GM19324 (cell line): ENCODE measurements around the gene KCNIP3.

Experiments used
- ATAC-seq: cut with Tn5 transposase; IDR thresholded peaks from one replicate; pipeline ENCODE4 v1.9.1; 2021; ENCODE audit warnings: mild to moderate bottlenecking, moderate library complexity; ENCODE audit not compliant: unreplicated experiment, low FRiP score

The KCNIP3 gene

DNA sequence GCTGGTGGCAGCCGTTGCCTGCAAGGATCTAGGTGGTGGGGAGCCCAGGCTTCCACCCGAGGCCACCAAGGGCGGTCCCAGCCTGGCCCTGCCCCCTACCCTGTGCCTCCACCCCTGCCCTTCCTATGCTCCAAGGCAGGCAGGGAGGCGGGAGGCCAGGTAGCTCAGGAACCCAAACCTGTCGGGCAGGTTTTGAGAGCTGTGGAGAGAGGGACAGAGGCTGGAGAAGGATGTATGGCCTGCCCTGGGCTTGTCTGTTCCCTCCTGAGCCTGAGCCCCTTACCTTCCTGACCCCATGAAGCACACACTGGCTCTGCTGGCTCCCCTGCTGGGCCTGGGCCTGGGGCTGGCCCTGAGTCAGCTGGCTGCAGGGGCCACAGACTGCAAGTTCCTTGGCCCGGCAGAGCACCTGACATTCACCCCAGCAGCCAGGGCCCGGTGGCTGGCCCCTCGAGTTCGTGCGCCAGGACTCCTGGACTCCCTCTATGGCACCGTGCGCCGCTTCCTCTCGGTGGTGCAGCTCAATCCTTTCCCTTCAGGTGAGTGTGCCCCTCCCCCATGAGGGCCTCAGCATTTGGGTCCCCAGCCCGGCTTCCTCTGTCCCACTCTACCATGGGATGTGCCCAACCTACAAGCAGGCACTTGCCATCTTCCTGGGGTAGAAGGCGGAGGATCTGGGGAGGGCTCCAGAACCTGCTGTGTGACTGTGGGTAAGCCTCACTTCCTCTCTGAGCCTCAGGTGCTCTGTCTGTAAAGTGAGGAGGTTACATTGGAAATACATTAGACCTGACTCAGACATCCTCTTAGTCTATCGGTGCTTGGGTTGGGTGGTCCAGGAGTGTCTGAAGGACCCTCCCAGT is 22.6 kb upstream of the KCNIP3 start, which contains the start of gene PROM2:
Gene PROM2, plus strand, starts transcription at position 159 of the 860 bp plus-strand sequence. Its CDS starts 137 bp downstream, at position 296.
- ATAC-seq: no peak

DNA sequence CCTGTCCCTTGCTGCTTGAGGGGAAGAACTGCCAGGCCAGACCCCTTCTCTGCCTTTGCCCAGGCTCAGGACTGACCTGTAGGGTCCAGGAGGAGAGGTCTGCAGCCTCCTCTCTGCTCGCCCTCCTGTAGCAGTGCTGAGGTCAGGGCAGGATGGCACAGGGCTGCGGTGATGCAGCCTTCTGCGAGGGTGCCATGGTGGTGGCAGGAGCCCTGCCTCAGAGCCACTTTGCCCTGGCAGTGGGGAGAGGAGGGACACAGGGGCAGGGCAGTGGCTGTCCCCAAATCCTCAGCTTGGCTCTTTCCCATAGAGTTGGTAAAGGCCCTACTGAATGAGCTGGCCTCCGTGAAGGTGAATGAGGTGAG is 22.0 kb upstream of the KCNIP3 start:
- ATAC-seq: no peak

DNA sequence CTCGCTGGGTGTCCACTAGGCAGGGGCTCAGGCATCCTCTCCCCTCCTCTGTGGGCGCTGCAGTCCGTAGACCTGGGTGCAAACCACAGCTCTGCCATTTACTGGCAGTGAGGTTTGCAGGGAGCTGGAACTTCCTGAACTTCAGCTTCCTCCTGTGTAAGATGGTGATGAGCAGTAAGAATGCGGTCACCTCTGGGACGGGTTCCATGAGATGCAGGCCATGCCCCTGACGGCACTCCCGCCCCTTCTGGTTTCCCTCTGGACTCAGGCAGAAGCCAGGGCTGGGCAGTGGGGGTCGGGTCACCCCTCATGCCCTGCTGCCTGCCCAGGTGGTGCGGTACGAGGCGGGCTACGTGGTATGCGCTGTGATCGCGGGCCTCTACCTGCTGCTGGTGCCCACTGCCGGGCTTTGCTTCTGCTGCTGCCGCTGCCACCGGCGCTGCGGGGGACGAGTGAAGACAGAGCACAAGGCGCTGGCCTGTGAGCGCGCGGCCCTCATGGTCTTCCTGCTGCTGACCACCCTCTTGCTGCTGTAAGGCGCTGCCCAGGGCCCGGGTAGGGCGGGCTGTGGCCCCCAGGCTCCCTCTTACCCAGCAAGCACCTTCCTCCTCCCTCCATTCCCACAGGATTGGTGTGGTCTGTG is 21.4 kb upstream of the KCNIP3 start:
- no peak for ATAC-seq

DNA sequence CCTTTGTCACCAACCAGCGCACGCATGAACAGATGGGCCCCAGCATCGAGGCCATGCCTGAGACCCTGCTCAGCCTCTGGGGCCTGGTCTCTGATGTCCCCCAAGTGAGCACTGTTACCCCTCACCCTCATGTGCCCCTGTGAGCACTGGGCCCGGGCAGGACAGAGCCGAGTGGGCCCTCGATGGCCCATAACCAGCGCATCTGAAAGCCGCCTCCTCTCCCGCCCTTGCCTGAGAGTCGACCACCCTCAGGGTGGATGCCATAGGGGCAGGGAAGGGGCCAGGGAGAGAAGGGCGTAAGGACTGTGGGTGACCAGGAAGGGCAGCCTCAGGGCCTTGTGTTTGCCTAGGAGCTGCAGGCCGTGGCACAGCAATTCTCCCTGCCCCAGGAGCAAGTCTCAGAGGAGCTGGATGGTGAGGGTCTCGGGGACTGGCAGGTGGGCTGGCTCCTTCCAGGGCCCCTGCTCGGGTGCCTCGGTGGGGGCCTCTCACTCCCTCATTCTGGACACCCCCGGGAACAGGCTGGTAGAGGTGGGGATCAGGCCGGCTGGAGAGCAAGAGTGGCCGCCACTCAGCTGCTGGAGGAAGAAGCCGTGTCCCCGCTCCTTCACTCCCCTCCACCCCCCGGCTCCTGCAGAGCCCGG is 20.8 kb upstream of the KCNIP3 start:
- ATAC-seq: no peak

DNA sequence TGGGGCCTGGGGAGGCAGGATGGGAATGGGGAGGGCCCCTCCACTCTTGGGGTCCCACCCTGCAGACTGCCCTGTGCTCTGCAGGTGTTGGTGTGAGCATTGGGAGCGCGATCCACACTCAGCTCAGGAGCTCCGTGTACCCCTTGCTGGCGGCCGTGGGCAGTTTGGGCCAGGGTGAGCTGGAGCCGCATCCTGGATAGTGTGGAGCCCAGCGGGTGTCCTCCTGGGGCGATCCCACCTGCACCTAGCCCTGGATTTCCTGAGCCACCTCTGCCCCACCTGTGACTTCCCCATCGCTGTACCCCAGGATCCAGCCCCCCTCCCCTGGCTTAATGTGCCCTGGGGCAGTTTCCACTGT is 20.3 kb upstream of the KCNIP3 start:
- no peak for ATAC-seq

DNA sequence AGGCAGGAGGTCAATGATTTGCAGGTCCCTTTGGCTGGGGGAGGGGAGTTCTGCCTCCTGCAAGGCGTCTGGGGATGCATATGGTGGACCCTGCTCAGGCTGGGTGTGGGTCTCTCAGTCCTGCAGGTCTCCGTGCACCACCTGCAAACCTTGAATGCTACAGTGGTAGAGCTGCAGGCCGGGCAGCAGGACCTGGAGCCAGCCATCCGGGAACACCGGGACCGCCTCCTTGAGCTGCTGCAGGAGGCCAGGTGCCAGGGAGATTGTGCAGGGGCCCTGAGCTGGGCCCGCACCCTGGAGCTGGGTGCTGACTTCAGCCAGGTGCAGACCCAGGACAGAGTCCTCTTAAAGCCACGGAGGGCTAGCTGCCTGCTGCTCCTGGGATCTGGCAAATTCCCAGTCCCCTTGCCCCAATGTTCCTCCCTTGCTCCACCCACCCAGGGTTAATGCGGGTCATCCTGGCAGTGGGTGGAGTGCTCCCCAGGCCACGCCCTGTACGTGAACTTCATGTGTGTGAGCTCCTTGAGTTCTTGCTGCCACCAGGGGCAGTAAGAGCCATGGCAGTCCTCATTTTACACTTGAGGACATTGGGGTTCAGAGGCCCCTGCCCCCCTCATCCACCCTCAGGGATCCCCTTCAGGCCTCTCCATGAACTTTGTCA is 19.8 kb upstream of the KCNIP3 start:
- ATAC-seq: no peak

DNA sequence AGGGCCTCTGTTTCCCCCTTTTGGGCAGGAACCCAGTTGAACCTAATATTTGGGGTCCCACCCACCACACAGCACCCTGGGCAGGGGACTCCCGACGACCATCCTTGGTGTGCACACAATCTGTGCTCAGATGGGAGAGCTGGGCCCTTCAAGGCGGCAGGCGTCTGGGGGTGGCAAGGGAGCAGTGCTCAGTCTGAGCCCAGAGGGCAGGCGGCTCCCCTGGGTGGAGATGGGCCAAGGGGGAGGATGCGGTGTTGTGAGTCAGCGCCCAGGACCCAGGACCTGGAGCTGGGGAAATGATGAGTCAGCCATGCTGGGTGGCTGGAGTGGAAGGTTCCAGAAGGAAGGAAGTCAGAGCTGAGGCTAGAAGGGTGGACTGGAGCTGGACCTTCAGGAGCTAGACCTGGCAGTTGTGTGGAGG is 19.1 kb upstream of the KCNIP3 start:
- no peak for ATAC-seq

DNA sequence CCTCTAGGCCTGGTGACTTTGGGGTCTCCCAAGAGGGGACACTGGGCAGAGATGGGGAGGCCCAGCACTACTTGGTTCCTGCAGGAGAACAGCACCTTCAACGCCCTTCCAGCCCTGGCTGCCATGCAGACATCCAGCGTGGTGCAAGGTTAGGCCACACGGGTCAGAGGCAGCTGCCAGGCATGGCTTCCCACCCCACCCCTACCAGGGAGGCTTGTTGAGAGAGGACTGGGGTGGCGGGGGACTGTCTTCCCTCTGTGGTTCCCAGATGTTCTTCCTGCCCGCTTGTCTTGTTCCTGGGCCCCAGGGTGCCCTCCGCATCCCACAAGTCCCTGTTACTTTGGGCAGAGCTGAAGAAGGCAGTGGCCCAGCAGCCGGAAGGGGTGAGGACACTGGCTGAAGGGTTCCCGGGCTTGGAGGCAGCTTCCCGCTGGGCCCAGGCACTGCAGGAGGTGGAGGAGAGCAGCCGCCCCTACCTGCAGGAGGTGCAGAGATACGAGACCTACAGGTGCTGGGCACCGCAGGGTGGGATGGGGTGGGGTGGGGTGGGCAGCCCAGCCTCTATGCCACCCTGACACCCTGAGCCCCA is 18.4 kb upstream of the KCNIP3 start:
- ATAC-seq: no peak

DNA sequence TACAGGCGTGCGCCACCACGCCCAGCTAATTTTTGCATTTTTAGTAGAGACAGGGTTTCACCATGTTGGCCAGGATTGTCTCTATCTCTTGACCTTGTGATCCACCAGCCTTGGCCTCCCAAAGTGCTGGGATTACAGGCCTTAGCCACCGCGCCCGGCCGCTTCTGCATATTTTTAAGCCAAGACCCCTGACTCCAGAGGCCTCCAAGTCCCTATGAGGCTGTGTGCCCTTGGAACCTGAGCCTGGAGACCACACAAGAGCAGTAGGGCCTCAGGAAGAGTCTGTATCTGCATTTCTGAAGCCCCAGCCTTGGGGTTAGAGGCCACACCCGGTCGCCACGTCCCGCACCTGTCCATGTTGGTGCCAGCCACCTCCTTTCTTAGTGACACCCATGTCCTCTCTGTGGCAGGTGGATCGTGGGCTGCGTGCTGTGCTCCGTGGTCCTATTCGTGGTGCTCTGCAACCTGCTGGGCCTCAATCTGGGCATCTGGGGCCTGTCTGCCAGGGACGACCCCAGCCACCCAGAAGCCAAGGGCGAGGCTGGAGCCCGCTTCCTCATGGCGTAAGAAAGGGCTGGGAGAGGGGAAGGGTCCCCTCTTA is 17.6 kb upstream of the KCNIP3 start:
- no peak for ATAC-seq

DNA sequence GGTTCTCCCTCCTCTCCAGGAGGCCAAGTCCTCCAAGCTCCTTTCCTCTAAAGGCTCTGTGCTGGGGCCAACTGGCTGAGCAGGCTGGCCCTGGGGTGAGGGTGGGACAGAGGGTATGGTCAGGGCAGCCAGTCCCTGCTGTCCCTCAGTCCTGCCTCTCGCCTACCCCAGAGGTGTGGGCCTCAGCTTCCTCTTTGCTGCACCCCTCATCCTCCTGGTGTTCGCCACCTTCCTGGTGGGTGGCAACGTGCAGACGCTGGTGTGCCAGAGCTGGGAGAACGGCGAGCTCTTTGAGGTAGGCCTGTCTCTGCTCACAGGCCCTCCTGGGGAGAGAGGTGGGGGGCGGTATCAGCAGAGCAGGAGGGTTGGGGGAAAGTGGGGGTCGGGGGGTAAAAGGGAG is 16.1 kb upstream of the KCNIP3 start:
- no peak for ATAC-seq

DNA sequence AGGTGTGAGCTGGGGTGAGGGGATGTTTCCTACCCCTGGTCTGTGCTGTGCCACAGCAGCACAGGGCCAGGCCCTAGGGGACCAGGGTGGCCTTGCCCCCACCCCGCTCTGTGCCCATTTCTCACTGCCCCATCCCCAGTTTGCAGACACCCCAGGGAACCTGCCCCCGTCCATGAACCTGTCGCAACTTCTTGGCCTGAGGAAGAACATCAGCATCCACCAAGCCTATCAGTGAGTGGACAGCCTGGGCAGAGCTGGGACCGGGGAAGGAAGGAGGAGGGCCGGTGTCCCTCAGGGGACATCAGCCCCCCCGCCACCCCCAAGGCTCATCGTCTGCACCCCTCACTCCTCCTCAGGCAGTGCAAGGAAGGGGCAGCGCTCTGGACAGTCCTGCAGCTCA is 15.4 kb upstream of the KCNIP3 start:
- ATAC-seq: no peak

DNA sequence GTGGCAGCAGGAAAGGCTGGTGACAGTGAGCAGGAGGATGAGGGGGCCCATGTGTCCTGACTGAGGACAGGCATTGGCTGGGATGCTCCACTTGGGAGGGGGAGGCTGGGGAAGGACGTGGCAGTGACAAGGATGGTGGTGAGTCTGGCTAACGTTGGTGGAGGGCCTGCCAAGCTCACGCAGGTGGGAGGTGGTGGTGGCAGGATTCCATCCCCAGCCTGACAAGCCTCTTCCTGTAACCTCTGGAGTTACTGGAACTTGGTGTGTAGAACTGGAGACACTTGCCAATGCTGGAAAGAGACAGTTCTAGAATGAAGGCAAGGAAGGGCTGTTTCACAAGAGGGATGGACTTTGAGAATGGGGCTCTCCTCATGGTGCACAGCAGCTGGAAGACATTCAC is 14.7 kb upstream of the KCNIP3 start:
- no peak for ATAC-seq

DNA sequence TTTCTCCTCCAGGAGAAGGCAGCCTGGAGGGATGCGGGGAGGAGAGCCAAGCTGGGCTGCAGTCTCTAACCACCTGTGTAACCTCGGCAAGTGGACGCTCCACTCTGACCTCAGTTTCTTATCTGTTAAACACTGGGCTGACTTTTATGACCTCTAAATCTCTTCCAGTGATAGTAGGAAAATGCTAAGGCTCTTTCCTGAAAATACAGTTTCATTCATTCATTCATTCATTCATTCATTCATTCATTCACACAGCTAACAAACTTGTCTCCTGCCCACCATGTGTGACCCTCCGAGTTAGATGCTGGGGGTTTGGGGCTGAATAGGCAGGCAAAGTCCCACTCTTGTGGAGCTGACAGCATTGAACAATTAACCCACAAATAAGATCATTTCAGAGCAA is 13.6 kb upstream of the KCNIP3 start:
- ATAC-seq: no peak

DNA sequence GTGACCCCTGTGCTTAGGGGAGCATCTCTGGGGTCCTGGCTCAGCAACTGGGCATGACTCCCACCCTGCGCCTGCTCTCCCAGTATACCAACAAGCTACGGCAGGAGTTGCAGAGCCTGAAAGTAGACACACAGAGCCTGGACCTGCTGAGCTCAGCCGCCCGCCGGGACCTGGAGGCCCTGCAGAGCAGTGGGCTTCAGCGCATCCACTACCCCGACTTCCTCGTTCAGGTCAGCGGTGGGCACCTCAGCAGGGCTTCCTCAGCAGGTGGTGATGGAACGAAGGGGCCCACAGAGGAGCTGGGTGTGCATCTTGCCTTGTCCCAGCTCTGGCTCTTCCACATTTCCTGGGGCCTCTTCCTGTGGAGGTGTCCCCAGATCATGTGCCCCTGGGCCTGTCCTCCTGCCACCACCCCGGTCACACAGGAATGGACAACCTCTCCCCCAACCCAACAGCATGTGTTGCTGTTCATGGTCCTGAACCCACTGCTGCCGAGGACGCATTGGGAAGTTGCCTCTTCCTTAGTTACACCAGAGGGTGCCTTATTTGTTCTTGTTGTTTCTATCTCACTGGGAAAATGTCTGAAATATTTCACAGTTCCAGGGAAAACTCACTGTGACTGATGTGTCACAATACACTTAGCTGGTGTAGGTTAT is 12.1 kb upstream of the KCNIP3 start:
- ATAC-seq: no peak

DNA sequence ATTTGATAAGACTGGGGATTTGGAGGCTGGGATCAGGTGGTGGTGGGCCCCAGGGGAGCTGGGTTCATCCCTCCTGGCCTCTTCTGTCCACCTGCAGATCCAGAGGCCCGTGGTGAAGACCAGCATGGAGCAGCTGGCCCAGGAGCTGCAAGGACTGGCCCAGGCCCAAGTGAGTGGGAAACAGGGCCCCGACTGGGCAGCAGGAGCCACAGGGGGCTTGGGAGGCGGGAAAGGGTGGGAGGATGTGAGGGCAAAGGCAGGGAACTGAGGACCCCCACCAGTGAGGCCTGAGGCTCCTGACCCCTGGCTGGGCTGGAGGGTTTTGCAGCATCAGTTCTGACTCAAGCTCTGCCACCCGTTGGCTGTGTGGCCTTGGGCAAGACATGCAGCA is 11.6 kb upstream of the KCNIP3 start:
- ATAC-seq: no peak

DNA sequence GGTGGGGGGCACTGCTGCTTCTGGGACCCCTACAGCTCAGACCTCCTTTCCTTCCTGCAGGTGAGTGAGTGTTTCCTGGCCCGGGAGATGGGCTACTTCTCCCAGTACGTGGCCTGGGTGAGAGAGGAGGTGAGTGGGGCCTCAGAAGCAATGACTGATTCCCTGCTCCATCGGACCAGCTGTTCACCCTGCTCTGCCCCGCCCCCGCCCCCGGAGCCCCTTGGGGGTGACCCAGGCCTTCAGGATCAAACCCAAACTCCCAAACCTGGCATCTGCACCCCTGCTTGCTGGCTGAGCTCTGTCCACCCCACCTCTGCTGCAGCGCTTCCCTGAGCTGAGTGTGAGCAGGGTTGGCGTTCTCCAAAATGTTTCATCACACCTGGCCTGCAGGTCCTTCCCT is 9.8 kb upstream of the KCNIP3 start:
- ATAC-seq: no peak

DNA sequence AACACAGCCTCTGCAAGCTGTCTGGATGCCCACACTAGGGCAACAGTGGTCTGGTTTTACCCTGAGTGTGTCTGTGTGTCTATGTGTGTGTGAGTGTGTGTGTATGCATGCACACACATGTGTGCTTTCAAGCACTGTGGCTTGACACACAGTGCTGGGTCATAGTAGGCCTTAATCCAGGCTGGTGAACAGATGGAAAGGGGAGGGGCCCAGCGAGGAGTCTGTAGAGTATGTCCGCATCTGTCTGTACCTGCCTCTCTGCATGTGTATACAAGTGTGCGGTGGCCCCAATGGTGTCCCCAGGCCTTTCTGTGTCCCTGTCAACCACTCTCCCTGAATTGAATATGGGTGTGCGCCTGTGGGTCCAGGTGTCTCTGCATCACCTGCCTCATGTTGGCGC is 9.3 kb upstream of the KCNIP3 start:
- ATAC-seq: no peak

DNA sequence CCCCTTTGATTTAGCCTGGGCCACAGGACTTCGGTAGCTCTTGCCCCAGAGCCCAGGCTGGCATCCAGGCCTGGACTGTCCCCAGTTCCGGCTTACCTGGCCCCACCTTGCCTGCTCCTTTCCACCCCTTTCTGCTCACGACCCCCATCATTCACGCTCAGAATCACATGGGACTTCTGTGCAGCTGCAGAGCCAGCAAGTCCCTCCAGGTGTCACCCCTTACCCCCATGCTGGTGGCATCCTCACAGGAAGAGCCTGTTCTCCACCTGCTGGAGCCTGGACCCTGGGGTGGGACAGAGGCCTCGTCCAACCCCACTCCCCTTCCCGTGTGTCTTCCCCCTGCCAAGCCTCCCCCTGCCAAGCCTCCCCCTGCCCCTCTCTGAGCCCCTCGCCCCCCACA is 7.9 kb upstream of the KCNIP3 start:
- no peak for ATAC-seq

DNA sequence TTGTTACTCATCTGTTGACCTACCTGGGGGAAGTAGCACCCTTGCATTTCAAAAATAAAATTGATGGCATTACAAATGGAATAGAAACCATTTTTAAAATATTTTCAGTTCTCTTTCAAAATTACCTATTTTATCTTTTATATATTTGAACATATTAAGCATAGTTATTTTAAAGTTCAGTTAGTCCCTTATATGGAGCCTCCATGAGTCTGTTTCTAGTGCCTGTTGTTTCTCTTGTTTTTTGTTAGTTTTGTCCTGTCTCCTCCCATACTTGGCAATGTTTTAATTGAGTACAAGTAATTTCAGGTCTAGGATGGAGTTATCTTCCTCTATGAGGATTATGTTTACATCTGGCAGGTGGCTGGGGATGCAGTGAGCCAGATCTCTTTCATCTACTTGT is 5.9 kb upstream of the KCNIP3 start:
- ATAC-seq: no peak
